ENCODE results near the gene KLK8. TPM values are rescaled to one million over a fixed set of nuclear protein-coding genes. Genes with fewer than 3 reads are reported as not detected.

The KLK8 gene
- total and polyA plus RNA-seq, 4 donors = not detected

DNA sequence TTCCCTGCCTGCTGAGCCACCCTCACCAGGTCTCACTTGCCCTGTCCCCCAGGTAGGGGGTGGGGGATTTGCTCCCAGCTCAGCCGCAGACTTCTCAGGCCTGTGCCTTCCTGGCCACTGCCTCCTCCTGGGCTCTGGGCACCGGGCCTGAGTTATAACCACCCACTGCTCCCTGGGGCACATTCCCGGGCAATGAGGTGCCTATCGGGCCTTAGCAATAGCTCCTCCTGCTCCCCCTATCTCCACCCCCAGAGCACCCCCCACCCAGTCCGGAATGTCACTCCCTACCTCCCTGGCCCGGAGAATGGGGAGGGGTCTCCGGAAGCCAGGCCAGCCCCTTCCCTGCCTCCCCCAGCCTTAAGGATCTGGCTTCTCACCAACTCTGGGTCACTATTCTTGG is 48.5 kb downstream of the KLK8 start, which contains the start of gene KLK5:
Gene KLK5, minus strand, starts transcription at position 129 of the 400 bp plus-strand sequence. CDS start 381 bp downstream, outside the sequence.
- peaks cover 0 to 5% (median 2%) of the 10 kb centered on the region in 4 donors for H3K27me3 ChIP-seq (ENCODE audit: control insufficient read depth in 4 of 4, insufficient read depth in 4 of 4, low read length in 3 of 4)

GRCh38 chr19:50949861-50950260 is 51.5 kb downstream of the KLK8 start:
- TF ChIP-seq, protein P1, sequence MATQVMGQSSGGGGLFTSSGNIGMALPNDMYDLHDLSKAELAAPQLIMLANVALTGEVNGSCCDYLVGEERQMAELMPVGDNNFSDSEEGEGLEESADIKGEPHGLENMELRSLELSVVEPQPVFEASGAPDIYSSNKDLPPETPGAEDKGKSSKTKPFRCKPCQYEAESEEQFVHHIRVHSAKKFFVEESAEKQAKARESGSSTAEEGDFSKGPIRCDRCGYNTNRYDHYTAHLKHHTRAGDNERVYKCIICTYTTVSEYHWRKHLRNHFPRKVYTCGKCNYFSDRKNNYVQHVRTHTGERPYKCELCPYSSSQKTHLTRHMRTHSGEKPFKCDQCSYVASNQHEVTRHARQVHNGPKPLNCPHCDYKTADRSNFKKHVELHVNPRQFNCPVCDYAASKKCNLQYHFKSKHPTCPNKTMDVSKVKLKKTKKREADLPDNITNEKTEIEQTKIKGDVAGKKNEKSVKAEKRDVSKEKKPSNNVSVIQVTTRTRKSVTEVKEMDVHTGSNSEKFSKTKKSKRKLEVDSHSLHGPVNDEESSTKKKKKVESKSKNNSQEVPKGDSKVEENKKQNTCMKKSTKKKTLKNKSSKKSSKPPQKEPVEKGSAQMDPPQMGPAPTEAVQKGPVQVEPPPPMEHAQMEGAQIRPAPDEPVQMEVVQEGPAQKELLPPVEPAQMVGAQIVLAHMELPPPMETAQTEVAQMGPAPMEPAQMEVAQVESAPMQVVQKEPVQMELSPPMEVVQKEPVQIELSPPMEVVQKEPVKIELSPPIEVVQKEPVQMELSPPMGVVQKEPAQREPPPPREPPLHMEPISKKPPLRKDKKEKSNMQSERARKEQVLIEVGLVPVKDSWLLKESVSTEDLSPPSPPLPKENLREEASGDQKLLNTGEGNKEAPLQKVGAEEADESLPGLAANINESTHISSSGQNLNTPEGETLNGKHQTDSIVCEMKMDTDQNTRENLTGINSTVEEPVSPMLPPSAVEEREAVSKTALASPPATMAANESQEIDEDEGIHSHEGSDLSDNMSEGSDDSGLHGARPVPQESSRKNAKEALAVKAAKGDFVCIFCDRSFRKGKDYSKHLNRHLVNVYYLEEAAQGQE (IDR thresholded peaks at IDR 0.05) = no peak
- TF ChIP-seq TAF1 (conservative IDR thresholded peaks at IDR 0.05) (no peak), RAD21 (IDR thresholded peaks at IDR 0.05) (no peak), FOXA2 (IDR thresholded peaks at IDR 0.05) (no peak), FOXA1 (IDR thresholded peaks at IDR 0.05) (no peak), NR2F2 (IDR thresholded peaks at IDR 0.05) (no peak), JUND (IDR thresholded peaks at IDR 0.05) (no peak), GABPA (IDR thresholded peaks at IDR 0.05 in 1 of 2, conservative IDR thresholded peaks at IDR 0.05 in 1 of 2) (no peak), HNF4A (conservative IDR thresholded peaks at IDR 0.05) (no peak), ATF3 (IDR thresholded peaks at IDR 0.05) (no peak), HNF4G (IDR thresholded peaks at IDR 0.05) (no peak)
- TF ChIP-seq, protein P2, sequence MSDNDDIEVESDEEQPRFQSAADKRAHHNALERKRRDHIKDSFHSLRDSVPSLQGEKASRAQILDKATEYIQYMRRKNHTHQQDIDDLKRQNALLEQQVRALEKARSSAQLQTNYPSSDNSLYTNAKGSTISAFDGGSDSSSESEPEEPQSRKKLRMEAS (IDR thresholded peaks at IDR 0.05) = no peak
- Histone ChIP-seq H3K36me3 (ENCODE audit: control insufficient read depth in 4 of 4, insufficient read depth in 3 of 4, low read depth in 1 of 4, low read length in 3 of 4) (no peaks in the 10 kb centered on the region), H3K4me1 (ENCODE audit: control insufficient read depth in 4 of 4, insufficient read depth in 4 of 4, low read length in 3 of 4) (no peaks in the 10 kb centered on the region), H3K9ac (ENCODE audit: low read depth in 1 of 2, low read length in 2 of 2) (no peak overlapping the region), H3K27ac (ENCODE audit: low read depth in 1 of 2, low read length in 2 of 2) (no peak overlapping the region), H3K4me3 (ENCODE audit: low read depth in 1 of 3, low read length in 3 of 3) (no peak overlapping the region), H3K27me3 (ENCODE audit: control insufficient read depth in 4 of 4, insufficient read depth in 4 of 4, low read length in 3 of 4) (peaks cover 0 to 7% (median 1%) of the 10 kb centered on the region in 4 donors), H3K9me3 (ENCODE audit: control insufficient read depth in 4 of 4, low read length in 3 of 4) (no peaks in the 10 kb centered on the region)
- 68% methylated on average over 19 of the region's 19 CpGs for WGBS
- DNase-seq (ENCODE audit: low spot score) = no peak

More for the DNA sequence above, 48.5 kb downstream of the KLK8 start, which contains the start of gene KLK5:
- Histone ChIP-seq H3K36me3 (ENCODE audit: control insufficient read depth in 4 of 4, insufficient read depth in 3 of 4, low read depth in 1 of 4, low read length in 3 of 4) (no peaks in the 10 kb centered on the region), H3K27ac (ENCODE audit: low read depth in 1 of 2, low read length in 2 of 2) (no peak within 1 kb of the TSS), H3K9ac (ENCODE audit: low read depth in 1 of 2, low read length in 2 of 2) (no peak within 1 kb of the TSS), H3K4me1 (ENCODE audit: control insufficient read depth in 4 of 4, insufficient read depth in 4 of 4, low read length in 3 of 4) (no peaks in the 10 kb centered on the region), H3K9me3 (ENCODE audit: control insufficient read depth in 4 of 4, low read length in 3 of 4) (no peaks in the 10 kb centered on the region), H3K4me3 (ENCODE audit: low read depth in 1 of 3, low read length in 3 of 3) (no peak within 1 kb of the TSS)
- DNase-seq (ENCODE audit: low spot score) = no peak
- 15% methylated on average over 7 of the region's 7 CpGs for WGBS
- TF ChIP-seq RXRA (IDR thresholded peaks at IDR 0.05) (no peak), CTCF (IDR thresholded peaks at IDR 0.05; ENCODE audit: low read depth, low read length, missing input control) (no peak), YY1 (IDR thresholded peaks at IDR 0.05) (no peak), JUND (IDR thresholded peaks at IDR 0.05) (no peak), FOXA2 (IDR thresholded peaks at IDR 0.05) (no peak), RAD21 (IDR thresholded peaks at IDR 0.05) (no peak), HNF4G (IDR thresholded peaks at IDR 0.05) (no peak), SP1 (IDR thresholded peaks at IDR 0.05) (no peak), FOXA1 (IDR thresholded peaks at IDR 0.05) (no peak), EGR1 (IDR thresholded peaks at IDR 0.05; ENCODE audit: low read depth in 2 of 2) (no peak), ATF3 (IDR thresholded peaks at IDR 0.05) (no peak), HNF4A (conservative IDR thresholded peaks at IDR 0.05) (no peak), GABPA (IDR thresholded peaks at IDR 0.05 in 1 of 2, conservative IDR thresholded peaks at IDR 0.05 in 1 of 2) (no peak)
- TF ChIP-seq, protein P1 (IDR thresholded peaks at IDR 0.05) = no peak

Measured in liver (tissue), 9 donors.